Astrocyte (in vitro differentiated cells and primary cell): ENCODE measurements around the gene CEND1. TPM values are rescaled to one million over a fixed set of nuclear protein-coding genes. Genes with fewer than 3 reads are reported as not detected.
A peak's percentile ranks its signal among the peaks of the same experiment; 100 is the strongest.

Source experiments
- DNase-seq: peaks from one replicate; pipeline ENCODE4 v3.0.0-alpha.2; 2010; ENCODE audit warnings: low read depth
- FAIRE-seq: peaks from 2 replicates; lab custom pipeline; 2011; peaks lifted over from hg19 to GRCh38; lab: Jason Lieb, UNC
- H2AFZ ChIP-seq: 2 replicates; pipeline ENCODE4 v1.6.0; 2012; ENCODE audit warnings: low read depth, low read length, inconsistent platforms
- H3K27ac ChIP-seq: 2 replicates; pipeline ENCODE4 v1.5.1; 2011; ENCODE audit warnings: low read depth, low read length, inconsistent platforms
- H3K27me3 ChIP-seq: 2 replicates; pipeline ENCODE4 v1.6.0; 2011; ENCODE audit warnings: low read length, inconsistent platforms; ENCODE audit not compliant: insufficient read depth
- H3K36me3 ChIP-seq: 2 replicates; pipeline ENCODE4 v1.5.1; 2011; ENCODE audit warnings: low read length, inconsistent platforms; ENCODE audit not compliant: insufficient read depth
- H3K4me1 ChIP-seq: 2 replicates; pipeline ENCODE4 v1.5.1; 2011; ENCODE audit warnings: low read length, inconsistent platforms; ENCODE audit not compliant: insufficient read depth
- H3K4me2 ChIP-seq: 2 replicates; pipeline ENCODE4 v1.6.0; 2012; ENCODE audit warnings: low read length, inconsistent platforms
- H3K4me3 ChIP-seq: 2 replicates; pipeline ENCODE4 v1.5.1; 2011; ENCODE audit warnings: low read depth, mild to moderate bottlenecking, low read length, inconsistent platforms; ENCODE audit not compliant: insufficient read depth
- H3K79me2 ChIP-seq: 2 replicates; pipeline ENCODE4 v1.6.0; 2012; ENCODE audit warnings: mild to moderate bottlenecking, low read length, inconsistent platforms; ENCODE audit not compliant: insufficient read depth
- H3K9ac ChIP-seq: 2 replicates; pipeline ENCODE4 v1.6.0; 2012; ENCODE audit warnings: mild to moderate bottlenecking, low read length, inconsistent platforms
- H3K9me3 ChIP-seq: 2 replicates; pipeline ENCODE4 v1.5.1; 2012; ENCODE audit warnings: low read depth, mild to moderate bottlenecking, low read length, inconsistent platforms; ENCODE audit not compliant: insufficient read depth
- H4K20me1 ChIP-seq: 2 replicates; pipeline ENCODE4 v1.6.0; 2012; ENCODE audit warnings: low read length, inconsistent platforms; ENCODE audit not compliant: insufficient read depth
- H3K27ac Mint-ChIP-seq: one replicate; pipeline ENCODE4 v1.8.0; 2021; ENCODE audit warnings: mild to moderate bottlenecking, mixed read lengths; ENCODE audit not compliant: unreplicated experiment
- H3K27me3 Mint-ChIP-seq: one replicate; pipeline ENCODE4 v1.8.0; 2021; ENCODE audit warnings: low read depth, mixed read lengths; ENCODE audit not compliant: unreplicated experiment
- H3K36me3 Mint-ChIP-seq: one replicate; pipeline ENCODE4 v1.8.0; 2021; ENCODE audit warnings: low read depth, mixed read lengths; ENCODE audit not compliant: unreplicated experiment
- H3K4me1 Mint-ChIP-seq: one replicate; pipeline ENCODE4 v1.8.0; 2021; ENCODE audit warnings: low read depth, mixed read lengths; ENCODE audit not compliant: unreplicated experiment
- H3K4me3 Mint-ChIP-seq: one replicate; pipeline ENCODE4 v1.8.0; 2021; ENCODE audit warnings: mild to moderate bottlenecking, moderate library complexity, mixed read lengths; ENCODE audit not compliant: unreplicated experiment
- H3K9me3 Mint-ChIP-seq: one replicate; pipeline ENCODE4 v1.8.0; 2021; ENCODE audit warnings: mild to moderate bottlenecking, mixed read lengths; ENCODE audit not compliant: unreplicated experiment
- EZH2 ChIP-seq: IDR thresholded peaks from 2 replicates; pipeline ENCODE4 v1.6.1; 2012; ENCODE audit warnings: mild to moderate bottlenecking, low read length, inconsistent platforms; ENCODE audit not compliant: insufficient read depth
- total RNA-seq: library from RNA; stranded (reverse); gene quantifications from 2 replicates; pipeline ENCODE4 v1.2.1, GENCODE V29; 2021
- TF ChIP-seq, protein P1 (sequence below): IDR thresholded peaks from 2 replicates; pipeline ENCODE4 v1.5.1; 2011; ENCODE audit warnings: low read depth, mild to moderate bottlenecking, inconsistent platforms, low read length, moderate library complexity; ENCODE audit not compliant: insufficient read depth

The CEND1 gene
- total RNA-seq, 1 donor from 2014 or later: 0.59 TPM

DNA sequence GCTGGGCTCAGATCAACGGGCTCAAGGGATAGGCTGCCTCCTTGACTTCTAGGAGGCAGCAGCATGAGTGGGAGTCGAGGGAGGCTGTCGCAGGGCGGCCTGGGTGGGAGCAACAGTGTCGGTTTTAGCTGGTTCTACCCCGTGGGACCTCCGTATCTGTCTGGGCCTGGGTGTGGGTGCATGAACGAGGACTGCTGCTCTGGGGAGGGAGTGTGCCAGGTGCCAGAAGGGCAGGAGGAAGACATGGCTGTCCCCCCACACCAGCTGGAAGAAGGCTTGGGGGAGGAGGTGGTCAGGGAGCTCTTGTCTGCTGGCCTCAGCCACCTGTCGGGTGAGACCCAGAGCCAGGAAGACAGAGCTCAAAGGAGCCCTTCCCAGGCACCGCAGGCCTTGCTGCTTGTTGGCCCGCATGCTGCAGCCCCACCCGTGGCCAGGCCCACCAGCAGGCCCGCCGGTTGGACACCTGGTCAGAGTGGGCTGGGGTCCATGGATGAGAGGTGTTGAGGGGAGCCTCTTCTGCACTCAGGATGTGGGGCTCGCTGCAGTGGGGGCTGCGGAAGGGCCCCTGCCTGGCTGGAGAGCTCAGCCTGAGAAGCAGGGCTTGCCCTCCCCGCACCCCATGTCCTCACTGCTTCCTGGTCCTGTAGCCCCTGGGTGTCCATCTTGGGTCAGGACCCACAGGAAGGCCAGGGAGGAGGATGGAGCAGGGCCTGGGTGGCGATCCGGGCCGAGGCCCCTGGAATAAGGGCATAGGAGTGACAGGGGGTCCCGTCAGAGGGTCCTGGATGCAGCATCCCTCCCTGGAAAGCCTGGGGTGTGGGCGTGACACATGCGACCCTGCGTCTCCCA is 3.4 kb downstream of the CEND1 start:
- peaks cover 9% of the 10 kb centered on the region for H3K4me1 ChIP-seq
- H3K79me2 ChIP-seq: no peaks in the 10 kb centered on the region
- H3K36me3 ChIP-seq: no peaks in the 10 kb centered on the region
- no peak for TF ChIP-seq EZH2
- TF ChIP-seq, protein P1, sequence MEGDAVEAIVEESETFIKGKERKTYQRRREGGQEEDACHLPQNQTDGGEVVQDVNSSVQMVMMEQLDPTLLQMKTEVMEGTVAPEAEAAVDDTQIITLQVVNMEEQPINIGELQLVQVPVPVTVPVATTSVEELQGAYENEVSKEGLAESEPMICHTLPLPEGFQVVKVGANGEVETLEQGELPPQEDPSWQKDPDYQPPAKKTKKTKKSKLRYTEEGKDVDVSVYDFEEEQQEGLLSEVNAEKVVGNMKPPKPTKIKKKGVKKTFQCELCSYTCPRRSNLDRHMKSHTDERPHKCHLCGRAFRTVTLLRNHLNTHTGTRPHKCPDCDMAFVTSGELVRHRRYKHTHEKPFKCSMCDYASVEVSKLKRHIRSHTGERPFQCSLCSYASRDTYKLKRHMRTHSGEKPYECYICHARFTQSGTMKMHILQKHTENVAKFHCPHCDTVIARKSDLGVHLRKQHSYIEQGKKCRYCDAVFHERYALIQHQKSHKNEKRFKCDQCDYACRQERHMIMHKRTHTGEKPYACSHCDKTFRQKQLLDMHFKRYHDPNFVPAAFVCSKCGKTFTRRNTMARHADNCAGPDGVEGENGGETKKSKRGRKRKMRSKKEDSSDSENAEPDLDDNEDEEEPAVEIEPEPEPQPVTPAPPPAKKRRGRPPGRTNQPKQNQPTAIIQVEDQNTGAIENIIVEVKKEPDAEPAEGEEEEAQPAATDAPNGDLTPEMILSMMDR: no peak
- no peaks in the 10 kb centered on the region for H3K9me3 Mint-ChIP-seq
- H3K27me3 Mint-ChIP-seq: no peaks in the 10 kb centered on the region
- no peaks in the 10 kb centered on the region for H3K9me3 ChIP-seq
- H3K27me3 ChIP-seq: no peaks in the 10 kb centered on the region
- H3K4me3 ChIP-seq: no peak overlapping the region
- no peak overlapping the region for H3K9ac ChIP-seq
- DNase-seq (no peak), FAIRE-seq (no peak)
- no peak overlapping the region for H2AFZ ChIP-seq
- peaks cover 35% of the 10 kb centered on the region for H4K20me1 ChIP-seq
- H3K36me3 Mint-ChIP-seq: no peaks in the 10 kb centered on the region
- no peak overlapping the region for H3K4me2 ChIP-seq
- H3K4me3 Mint-ChIP-seq: no peak overlapping the region
- no peak overlapping the region for H3K27ac Mint-ChIP-seq
- no peak overlapping the region for H3K27ac ChIP-seq
- H3K4me1 Mint-ChIP-seq: peaks cover 6% of the 10 kb centered on the region

- H3K4me2 ChIP-seq: peak overlapping the region; percentile 69
- peak overlapping the region; percentile 23 for H3K27ac ChIP-seq
- peak overlapping the region; percentile 49 for H3K9ac ChIP-seq
- peaks cover 19% of the 10 kb centered on the region for H3K79me2 ChIP-seq
- Mint-ChIP-seq H3K9me3 (no peaks in the 10 kb centered on the region), H3K4me3 (peak overlapping the region; percentile 37), H3K4me1 (peaks cover 9% of the 10 kb centered on the region), H3K27ac (no peak overlapping the region), H3K27me3 (no peaks in the 10 kb centered on the region), H3K36me3 (peaks cover 4% of the 10 kb centered on the region)
- DNase-seq (peak; percentile 86), FAIRE-seq (no peak)
- H3K36me3 ChIP-seq: no peaks in the 10 kb centered on the region
- peaks cover 9% of the 10 kb centered on the region for H3K4me1 ChIP-seq
- H3K9me3 ChIP-seq: no peaks in the 10 kb centered on the region
- H2AFZ ChIP-seq: peak overlapping the region; percentile 60
- H4K20me1 ChIP-seq: peaks cover 40% of the 10 kb centered on the region
- H3K4me3 ChIP-seq: no peak overlapping the region
- H3K27me3 ChIP-seq: no peaks in the 10 kb centered on the region
- TF ChIP-seq, protein P1: peak; percentile 71
- TF ChIP-seq EZH2: no peak
Observed at GRCh38 chr11:783581-784015, 6.3 kb downstream of the CEND1 start.
